Trophoblast cell (in vitro differentiated cells and primary cell): Measurements from ENCODE around the gene SLC37A1.

Experiments used
- DNase-seq, 2 donors: peaks; one replicate each; pipeline ENCODE4 v3.0.0-alpha.2; 2016
- H2AFZ ChIP-seq: 2 replicates; pipeline ENCODE4 v1.6.1; 2013; ENCODE audit warnings: low read length, moderate library complexity, mild to moderate bottlenecking; ENCODE audit not compliant: insufficient read depth, poor library complexity
- H2AK5ac ChIP-seq: 2 replicates; pipeline ENCODE4 v1.6.1; 2013; ENCODE audit warnings: mild to moderate bottlenecking, low read length
- H2BK120ac ChIP-seq: 2 replicates; pipeline ENCODE4 v1.6.1; 2013; ENCODE audit warnings: low read length, mild to moderate bottlenecking, moderate library complexity; ENCODE audit not compliant: insufficient read depth, poor library complexity
- H2BK12ac ChIP-seq: 2 replicates; pipeline ENCODE4 v1.6.1; 2013; ENCODE audit warnings: mild to moderate bottlenecking, low read length, moderate library complexity
- H2BK5ac ChIP-seq: 2 replicates; pipeline ENCODE4 v1.6.1; 2013; ENCODE audit warnings: low read length, low read depth, moderate library complexity, mild to moderate bottlenecking; ENCODE audit not compliant: poor library complexity
- H3K14ac ChIP-seq: 2 replicates; pipeline ENCODE4 v1.6.1; 2013; ENCODE audit warnings: mild to moderate bottlenecking, low read length
- H3K18ac ChIP-seq: 2 replicates; pipeline ENCODE4 v1.6.1; 2013; ENCODE audit warnings: mild to moderate bottlenecking, low read length
- H3K23ac ChIP-seq: 2 replicates; pipeline ENCODE4 v1.6.1; 2013; ENCODE audit warnings: low read length
- H3K27ac ChIP-seq: 2 replicates; pipeline ENCODE4 v1.5.1; 2013; ENCODE audit warnings: low read depth, mild to moderate bottlenecking, inconsistent platforms, low read length, moderate library complexity
- H3K27me3 ChIP-seq: 2 replicates; pipeline ENCODE4 v1.6.1; 2013; ENCODE audit warnings: inconsistent platforms, mild to moderate bottlenecking, low read length, moderate library complexity; ENCODE audit not compliant: insufficient read depth
- H3K36me3 ChIP-seq, 2 experiments: 1 replicate in 1 of 2; 2 replicates in 1 of 2; pipeline ENCODE4 v1.6.1; 2013; ENCODE audit warnings: low read length in 2 of 2, mild to moderate bottlenecking in 2 of 2, moderate library complexity in 1 of 2; ENCODE audit not compliant: insufficient read depth in 2 of 2, control insufficient read depth in 1 of 2
- H3K4ac ChIP-seq: 2 replicates; pipeline ENCODE4 v1.6.1; 2013; ENCODE audit warnings: low read depth, mild to moderate bottlenecking, low read length, moderate library complexity
- H3K4me1 ChIP-seq, 2 experiments: 1 replicate in 1 of 2; 2 replicates in 1 of 2; pipeline ENCODE4 v1.6.1; 2013; ENCODE audit warnings: low read length in 2 of 2, mild to moderate bottlenecking in 2 of 2, moderate library complexity in 1 of 2; ENCODE audit not compliant: insufficient read depth in 2 of 2, control insufficient read depth in 1 of 2
- H3K4me2 ChIP-seq: 2 replicates; pipeline ENCODE4 v1.6.1; 2013; ENCODE audit warnings: inconsistent platforms, mild to moderate bottlenecking, low read length, moderate library complexity
- H3K4me3 ChIP-seq: 2 replicates; pipeline ENCODE4 v1.5.1; 2013; ENCODE audit warnings: mild to moderate bottlenecking, low read depth, low read length, inconsistent platforms
- H3K79me1 ChIP-seq: one replicate; pipeline ENCODE4 v1.6.1; 2013; ENCODE audit warnings: low read length
- H3K79me2 ChIP-seq: 2 replicates; pipeline ENCODE4 v1.6.1; 2013; ENCODE audit warnings: low read length, mild to moderate bottlenecking; ENCODE audit not compliant: control insufficient read depth, insufficient read depth, poor library complexity
- H3K9ac ChIP-seq: 2 replicates; pipeline ENCODE4 v1.6.1; 2013; ENCODE audit warnings: mild to moderate bottlenecking, low read length
- H3K9me3 ChIP-seq: 2 replicates; pipeline ENCODE4 v1.6.1; 2013; ENCODE audit warnings: low read depth, mild to moderate bottlenecking, control low read depth, inconsistent platforms, low read length; ENCODE audit not compliant: insufficient read depth
- H4K12ac ChIP-seq: 2 replicates; pipeline ENCODE4 v1.6.1; 2013; ENCODE audit warnings: low read depth, mild to moderate bottlenecking, low read length, moderate library complexity
- H4K8ac ChIP-seq: 2 replicates; pipeline ENCODE4 v1.6.1; 2013; ENCODE audit warnings: low read depth, mild to moderate bottlenecking, low read length, moderate library complexity
- H4K91ac ChIP-seq: one replicate; pipeline ENCODE4 v1.6.1; 2013; ENCODE audit warnings: low read depth, mild to moderate bottlenecking, low read length, moderate library complexity
- WGBS: extraction: QIAGEN DNeasy Blood & Tissue Kit; methylation state at CpG from one replicate; pipeline ENCODE4 v1.1.7; 2013; ENCODE audit warnings: missing lambda C conversion rate; ENCODE audit not compliant: insufficient read length, insufficient coverage; ENCODE audit errors: extremely low coverage; 5-methylcytosine and 5-hydroxymethylcytosine counted together

Gene SLC37A1

GRCh38 chr21:42581336-42581992 is 67.8 kb downstream of the SLC37A1 start:
- H3K4me1 ChIP-seq: no peaks in the 10 kb centered on the region

GRCh38 chr21:42581993-42582786 is 68.5 kb downstream of the SLC37A1 start:
- no peak overlapping the region for H2AK5ac ChIP-seq
- H3K27me3 ChIP-seq: no peaks in the 10 kb centered on the region
- no peaks in the 10 kb centered on the region for H3K79me1 ChIP-seq
- no peak overlapping the region for H3K23ac ChIP-seq
- no peak overlapping the region for H3K4me3 ChIP-seq
- H3K4me2 ChIP-seq: no peak overlapping the region
- H3K36me3 ChIP-seq: peaks cover 6% of the 10 kb centered on the region in 2 experiments
- WGBS: no CpG with 5 or more reads among the region's 17 CpGs
- H4K12ac ChIP-seq: no peak overlapping the region
- peaks cover 6% of the 10 kb centered on the region for H3K9me3 ChIP-seq
- no peak for DNase-seq
- H3K18ac ChIP-seq: no peak overlapping the region
- no peak overlapping the region for H2BK12ac ChIP-seq
- no peak overlapping the region for H3K27ac ChIP-seq
- no peak overlapping the region for H3K4ac ChIP-seq
- H4K8ac ChIP-seq: no peak overlapping the region
- H3K4me1 ChIP-seq: no peaks in the 10 kb centered on the region
- H2BK120ac ChIP-seq: no peak overlapping the region
- no peak overlapping the region for H2BK5ac ChIP-seq
- H3K79me2 ChIP-seq: no peaks in the 10 kb centered on the region
- no peak overlapping the region for H3K14ac ChIP-seq
- H4K91ac ChIP-seq: no peak overlapping the region
- no peak overlapping the region for H2AFZ ChIP-seq
- H3K9ac ChIP-seq: no peak overlapping the region

More at GRCh38 chr21:42581336-42581992, 67.8 kb downstream of the SLC37A1 start:
- H2AK5ac ChIP-seq: no peak overlapping the region
- no peak overlapping the region for H2BK5ac ChIP-seq
- H3K79me2 ChIP-seq: no peaks in the 10 kb centered on the region
- H3K9me3 ChIP-seq: peaks cover 6% of the 10 kb centered on the region
- no peak overlapping the region for H2AFZ ChIP-seq
- H3K36me3 ChIP-seq: peaks cover 6% of the 10 kb centered on the region in 2 experiments
- no peak overlapping the region for H3K4me2 ChIP-seq
- no peaks in the 10 kb centered on the region for H3K79me1 ChIP-seq
- H3K27me3 ChIP-seq: no peaks in the 10 kb centered on the region
- H2BK12ac ChIP-seq: no peak overlapping the region
- H3K9ac ChIP-seq: no peak overlapping the region
- H3K18ac ChIP-seq: no peak overlapping the region
- no peak overlapping the region for H3K4me3 ChIP-seq
- no peak overlapping the region for H4K12ac ChIP-seq
- no peak for DNase-seq
- H3K27ac ChIP-seq: no peak overlapping the region
- H3K23ac ChIP-seq: no peak overlapping the region
- no peak overlapping the region for H2BK120ac ChIP-seq
- no peak overlapping the region for H3K4ac ChIP-seq
- no peak overlapping the region for H4K8ac ChIP-seq
- no peak overlapping the region for H3K14ac ChIP-seq
- H4K91ac ChIP-seq: no peak overlapping the region
- WGBS: no CpG with 5 or more reads among the region's 13 CpGs

- Histone ChIP-seq H3K4me1 (no peaks in the 10 kb centered on the region), H3K27ac (no peak overlapping the region), H3K14ac (no peak overlapping the region), H3K18ac (no peak overlapping the region), H2BK5ac (no peak overlapping the region), H2AK5ac (no peak overlapping the region), H2BK120ac (no peak overlapping the region), H4K8ac (no peak overlapping the region), H2AFZ (no peak overlapping the region), H3K27me3 (no peaks in the 10 kb centered on the region), H4K12ac (no peak overlapping the region), H3K79me2 (no peaks in the 10 kb centered on the region), H3K4ac (no peak overlapping the region), H2BK12ac (no peak overlapping the region), H3K36me3 (peaks cover 4 to 6% of the 10 kb centered on the region in 2 experiments), H3K9ac (no peak overlapping the region), H3K23ac (no peak overlapping the region), H3K9me3 (peaks cover 6% of the 10 kb centered on the region), H3K79me1 (no peaks in the 10 kb centered on the region), H3K4me3 (no peak overlapping the region), H4K91ac (no peak overlapping the region), H3K4me2 (no peak overlapping the region)
- DNase-seq: no peak
- no CpG with 5 or more reads among the region's 22 CpGs for WGBS
These were observed 69.3 kb downstream of the SLC37A1 start for GRCh38 chr21:42582787-42583476.

- Histone ChIP-seq H2BK5ac (no peak overlapping the region), H3K4me3 (no peak overlapping the region), H3K9ac (no peak overlapping the region), H3K4me1 (no peaks in the 10 kb centered on the region), H3K79me2 (no peaks in the 10 kb centered on the region), H4K91ac (no peak overlapping the region), H2BK12ac (no peak overlapping the region), H3K18ac (no peak overlapping the region), H3K4me2 (no peak overlapping the region), H3K14ac (no peak overlapping the region), H2AK5ac (no peak overlapping the region), H2AFZ (no peak overlapping the region), H3K79me1 (no peaks in the 10 kb centered on the region), H3K9me3 (peaks cover 6% of the 10 kb centered on the region), H2BK120ac (no peak overlapping the region), H4K8ac (no peak overlapping the region), H3K27ac (no peak overlapping the region), H4K12ac (no peak overlapping the region), H3K4ac (no peak overlapping the region), H3K27me3 (no peaks in the 10 kb centered on the region), H3K36me3 (peaks cover 2 to 4% of the 10 kb centered on the region in 2 experiments), H3K23ac (no peak overlapping the region)
- no peak for DNase-seq
- WGBS: no CpG with 5 or more reads among the region's 20 CpGs
These were observed 70.0 kb downstream of the SLC37A1 start for GRCh38 chr21:42583477-42584295.
